Measurements from ENCODE around the gene SHQ1. TPM values are rescaled to one million over a fixed set of nuclear protein-coding genes. Genes with fewer than 3 reads are reported as not detected.

The SHQ1 gene
- total and polyA plus RNA-seq, 7 donors, result 7.9 to 17.4 (median 9.6) TPM

- Histone ChIP-seq H3K9me3 (no peaks in the 10 kb centered on the region), H3K4me1 (peaks cover 0 to 10% (median 4%) of the 10 kb centered on the region in 4 donors), H3K27me3 (no peaks in the 10 kb centered on the region), H3K27ac (no peak overlapping the region), H3K4me3 (no peak overlapping the region), H3K36me3 (no peaks in the 10 kb centered on the region)
- TF ChIP-seq EP300 (IDR thresholded peaks at IDR 0.05) (no peak), POLR2A (IDR thresholded peaks at IDR 0.05) (no peak), POLR2AphosphoS5 (IDR thresholded peaks at IDR 0.05) (no peak), CTCF (IDR thresholded peaks at IDR 0.05) (no peak)
- no peak for DNase-seq
- intact Hi-C loops (cut with DNase I), result no loop called here
- WGBS, 2 donors, result 83 to 91% methylated on average over 3 of the region's 3 CpGs
These were observed 88.0 kb downstream of the SHQ1 start for GRCh38 chr3:72760225-72760624.

DNA sequence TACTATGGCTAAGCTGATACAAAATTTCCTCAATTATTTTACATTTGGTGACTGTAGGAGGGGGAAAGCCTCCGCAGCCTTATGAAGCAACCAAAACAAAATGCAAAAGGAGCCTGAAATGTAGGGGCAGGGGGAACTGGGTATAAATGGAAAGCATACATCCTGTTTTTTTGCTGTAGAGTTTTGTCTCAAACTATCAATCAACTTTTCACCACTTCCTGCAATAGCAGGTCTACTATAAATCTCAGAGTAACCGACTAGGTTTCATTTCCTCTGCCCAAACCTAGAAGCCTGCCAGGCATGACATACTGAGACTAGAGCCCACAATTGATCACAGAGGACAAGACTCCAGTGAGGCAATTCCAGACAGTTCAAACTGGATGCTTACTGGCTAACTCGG is 91.3 kb downstream of the SHQ1 start:
- H3K36me3 ChIP-seq, result no peaks in the 10 kb centered on the region
- no peaks in the 10 kb centered on the region for H3K4me1 ChIP-seq
- H3K4me3 ChIP-seq, result no peak overlapping the region
- TF ChIP-seq CTCF (IDR thresholded peaks at IDR 0.05) (no peak), POLR2A (IDR thresholded peaks at IDR 0.05) (no peak), EP300 (IDR thresholded peaks at IDR 0.05) (no peak), POLR2AphosphoS5 (IDR thresholded peaks at IDR 0.05) (no peak)
- H3K27ac ChIP-seq, result no peak overlapping the region
- H3K9me3 ChIP-seq, result no peaks in the 10 kb centered on the region
- DNase-seq, result no peak
- intact Hi-C loops (cut with DNase I), result no loop called here
- no peaks in the 10 kb centered on the region for H3K27me3 ChIP-seq
- 32 to 53% methylated on average over 3 of the region's 3 CpGs for WGBS, 2 donors

DNA sequence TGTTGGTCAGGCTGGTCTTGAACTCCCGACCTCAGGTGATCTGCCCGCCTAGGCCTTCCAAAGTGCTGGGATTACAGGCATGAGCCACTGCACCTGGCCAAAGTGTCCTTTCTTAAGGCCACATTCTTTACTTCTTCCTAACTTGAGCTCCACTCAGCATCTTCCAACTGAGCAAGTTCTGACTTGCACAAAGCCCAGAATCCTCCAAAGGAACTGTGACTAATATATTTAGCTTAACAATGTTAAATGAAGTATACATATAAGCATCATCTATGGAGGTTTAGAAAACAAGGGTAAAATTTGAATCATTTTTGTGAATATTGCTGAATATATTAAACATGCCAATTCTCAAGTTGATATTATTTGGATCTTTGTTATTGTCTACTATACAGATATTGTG is 93.7 kb downstream of the SHQ1 start:
- 92 to 100% methylated on average over 2 of the region's 2 CpGs for WGBS, 2 donors
- H3K36me3 ChIP-seq, result no peaks in the 10 kb centered on the region
- intact Hi-C loops (cut with DNase I), result no loop called here
- no peak overlapping the region for H3K27ac ChIP-seq
- TF ChIP-seq POLR2A (IDR thresholded peaks at IDR 0.05) (no peak), POLR2AphosphoS5 (IDR thresholded peaks at IDR 0.05) (no peak), EP300 (IDR thresholded peaks at IDR 0.05) (no peak), CTCF (IDR thresholded peaks at IDR 0.05) (no peak)
- H3K9me3 ChIP-seq, result no peaks in the 10 kb centered on the region
- H3K27me3 ChIP-seq, result no peaks in the 10 kb centered on the region
- DNase-seq, result no peak
- no peaks in the 10 kb centered on the region for H3K4me1 ChIP-seq
- no peak overlapping the region for H3K4me3 ChIP-seq

DNA sequence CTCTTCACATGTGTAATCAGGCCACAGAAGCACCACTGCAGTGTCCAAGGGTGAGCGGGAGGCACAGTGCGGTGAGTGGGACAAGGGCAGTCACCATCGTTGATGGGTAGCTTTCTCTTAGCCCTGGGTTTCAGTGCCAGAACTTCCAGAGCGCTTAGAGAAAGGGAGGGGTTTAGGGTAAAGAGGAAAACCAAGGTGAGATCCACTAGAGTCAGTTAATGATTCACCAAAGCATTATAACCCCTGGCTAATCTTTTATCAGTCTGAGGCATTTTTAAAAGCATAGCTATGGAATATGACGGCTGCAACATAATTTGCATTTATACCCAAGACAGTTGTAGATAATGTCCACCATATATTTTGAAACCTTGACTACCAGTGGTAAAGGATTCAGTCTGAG is 94.8 kb downstream of the SHQ1 start:
- no peaks in the 10 kb centered on the region for H3K4me1 ChIP-seq
- H3K27me3 ChIP-seq, result no peaks in the 10 kb centered on the region
- TF ChIP-seq POLR2A (IDR thresholded peaks at IDR 0.05) (no peak), CTCF (IDR thresholded peaks at IDR 0.05) (no peak), POLR2AphosphoS5 (IDR thresholded peaks at IDR 0.05) (no peak), EP300 (IDR thresholded peaks at IDR 0.05) (no peak)
- 23 to 74% methylated on average over 5 of the region's 5 CpGs for WGBS, 2 donors
- H3K27ac ChIP-seq, result no peak overlapping the region
- H3K9me3 ChIP-seq, result no peaks in the 10 kb centered on the region
- DNase-seq, result no peak
- intact Hi-C loops (cut with DNase I), result no loop called here
- no peaks in the 10 kb centered on the region for H3K36me3 ChIP-seq
- H3K4me3 ChIP-seq, result no peak overlapping the region

DNA sequence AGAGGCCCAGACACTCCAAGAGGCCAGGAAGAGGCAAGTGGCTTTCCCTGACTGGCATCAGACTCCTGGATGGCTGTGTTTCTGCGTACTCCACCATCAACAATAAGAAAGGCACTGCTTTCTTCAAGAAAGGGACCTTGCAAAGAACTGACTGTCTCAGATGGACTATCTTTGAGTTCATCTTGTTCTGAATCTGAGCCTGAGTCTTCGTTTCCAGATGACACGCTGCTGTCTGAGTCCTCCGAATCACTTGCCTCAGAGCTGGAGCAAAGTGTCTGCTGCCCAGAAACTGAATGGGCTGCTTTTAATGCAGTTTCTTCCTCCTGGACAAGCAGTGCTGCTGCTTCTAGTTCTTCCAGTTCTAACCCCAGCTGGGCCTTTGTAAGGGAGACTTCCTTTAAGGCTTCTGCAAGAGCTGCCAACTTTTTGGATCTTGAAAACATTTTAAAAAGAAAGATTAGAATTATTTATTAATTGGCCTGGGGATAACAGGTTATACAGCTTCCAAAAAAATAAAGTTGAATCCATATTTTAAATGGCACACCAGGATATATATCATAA is 97.8 kb downstream of the SHQ1 start:
- 69 to 74% methylated on average over 4 of the region's 4 CpGs for WGBS, 2 donors
- H3K4me1 ChIP-seq, result no peaks in the 10 kb centered on the region
- no peak overlapping the region for H3K4me3 ChIP-seq
- H3K27ac ChIP-seq, result no peak overlapping the region
- TF ChIP-seq EP300 (IDR thresholded peaks at IDR 0.05) (no peak), POLR2AphosphoS5 (IDR thresholded peaks at IDR 0.05) (no peak), CTCF (IDR thresholded peaks at IDR 0.05) (no peak), POLR2A (IDR thresholded peaks at IDR 0.05) (no peak)
- no peaks in the 10 kb centered on the region for H3K27me3 ChIP-seq
- DNase-seq, result no peak
- intact Hi-C loops (cut with DNase I), result no loop called here
- no peaks in the 10 kb centered on the region for H3K36me3 ChIP-seq
- no peaks in the 10 kb centered on the region for H3K9me3 ChIP-seq

Data from sigmoid colon (tissue), 7 donors.